HL-60 (cell line): Measurements from ENCODE around the gene ADPRHL1.

Source experiments
- DNase-seq, 2 experiments: peaks; one replicate each; pipeline ENCODE4 v3.0.0-alpha.2; 2010 to 2020; ENCODE audit warnings: low read depth in 1 of 2, low spot score in 1 of 2
- H3K27ac ChIP-seq: fragments of 250-450 bp; sonication (Bioruptor Pico); replicated peaks from 2 replicates; pipeline ENCODE4 v1.5.1; 2020; ENCODE audit warnings: mild to moderate bottlenecking, moderate library complexity
- H3K27me3 ChIP-seq: fragments of 250-450 bp; sonication (Bioruptor Pico); 2 replicates; pipeline ENCODE4 v1.5.1; 2021; ENCODE audit warnings: mild to moderate bottlenecking, moderate library complexity; ENCODE audit not compliant: insufficient read depth, poor library complexity, severe bottlenecking
- H3K4me3 ChIP-seq: replicated peaks from 2 replicates; pipeline ENCODE4 v1.5.1; 2011; ENCODE audit warnings: mild to moderate bottlenecking, control low read depth, low read length; ENCODE audit not compliant: insufficient read depth
- GABPA ChIP-seq: IDR thresholded peaks from 2 replicates; pipeline ENCODE4 v1.6.1; 2012; ENCODE audit warnings: low read depth
- POLR2AphosphoS5 ChIP-seq: IDR thresholded peaks from 2 replicates; pipeline ENCODE4 v1.6.1; 2012; ENCODE audit warnings: low read depth
- SPI1 ChIP-seq: IDR thresholded peaks from 2 replicates; pipeline ENCODE4 v1.6.1; 2012; ENCODE audit warnings: low read depth, mild to moderate bottlenecking, borderline replicate concordance
- TF ChIP-seq, protein P1 (sequence below): IDR thresholded peaks from 2 replicates; pipeline ENCODE4 v1.6.1; 2012; ENCODE audit warnings: low read depth; ENCODE audit not compliant: insufficient replicate concordance
- TF ChIP-seq, protein P2 (sequence below): IDR thresholded peaks from one replicate; pipeline ENCODE4 v1.5.1; 2011; ENCODE audit warnings: low read length, control low read depth, inconsistent platforms; ENCODE audit not compliant: insufficient read depth

Gene ADPRHL1

DNA sequence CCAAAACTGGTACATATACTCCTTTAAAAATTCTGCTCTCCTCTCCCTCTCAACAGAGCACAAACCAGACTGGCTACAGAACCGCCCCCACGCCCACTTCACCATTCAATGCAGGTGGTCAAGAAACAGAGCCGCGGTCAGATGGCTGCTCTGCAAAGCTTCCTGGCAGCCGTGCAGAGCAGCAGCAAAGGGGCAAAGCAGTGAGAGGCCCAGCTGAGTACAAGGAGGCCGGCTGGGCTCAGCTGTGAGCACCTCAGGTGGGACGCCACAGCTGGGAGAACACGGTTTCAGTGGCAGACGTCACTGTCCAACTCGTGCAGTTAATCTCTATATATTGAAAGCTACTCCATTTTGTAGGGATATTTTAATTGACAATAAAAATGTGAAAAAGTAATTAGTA lies 97.7 kb downstream of the ADPRHL1 start:
- TF ChIP-seq SPI1 (no peak), POLR2AphosphoS5 (no peak), GABPA (no peak)
- TF ChIP-seq, protein P1, sequence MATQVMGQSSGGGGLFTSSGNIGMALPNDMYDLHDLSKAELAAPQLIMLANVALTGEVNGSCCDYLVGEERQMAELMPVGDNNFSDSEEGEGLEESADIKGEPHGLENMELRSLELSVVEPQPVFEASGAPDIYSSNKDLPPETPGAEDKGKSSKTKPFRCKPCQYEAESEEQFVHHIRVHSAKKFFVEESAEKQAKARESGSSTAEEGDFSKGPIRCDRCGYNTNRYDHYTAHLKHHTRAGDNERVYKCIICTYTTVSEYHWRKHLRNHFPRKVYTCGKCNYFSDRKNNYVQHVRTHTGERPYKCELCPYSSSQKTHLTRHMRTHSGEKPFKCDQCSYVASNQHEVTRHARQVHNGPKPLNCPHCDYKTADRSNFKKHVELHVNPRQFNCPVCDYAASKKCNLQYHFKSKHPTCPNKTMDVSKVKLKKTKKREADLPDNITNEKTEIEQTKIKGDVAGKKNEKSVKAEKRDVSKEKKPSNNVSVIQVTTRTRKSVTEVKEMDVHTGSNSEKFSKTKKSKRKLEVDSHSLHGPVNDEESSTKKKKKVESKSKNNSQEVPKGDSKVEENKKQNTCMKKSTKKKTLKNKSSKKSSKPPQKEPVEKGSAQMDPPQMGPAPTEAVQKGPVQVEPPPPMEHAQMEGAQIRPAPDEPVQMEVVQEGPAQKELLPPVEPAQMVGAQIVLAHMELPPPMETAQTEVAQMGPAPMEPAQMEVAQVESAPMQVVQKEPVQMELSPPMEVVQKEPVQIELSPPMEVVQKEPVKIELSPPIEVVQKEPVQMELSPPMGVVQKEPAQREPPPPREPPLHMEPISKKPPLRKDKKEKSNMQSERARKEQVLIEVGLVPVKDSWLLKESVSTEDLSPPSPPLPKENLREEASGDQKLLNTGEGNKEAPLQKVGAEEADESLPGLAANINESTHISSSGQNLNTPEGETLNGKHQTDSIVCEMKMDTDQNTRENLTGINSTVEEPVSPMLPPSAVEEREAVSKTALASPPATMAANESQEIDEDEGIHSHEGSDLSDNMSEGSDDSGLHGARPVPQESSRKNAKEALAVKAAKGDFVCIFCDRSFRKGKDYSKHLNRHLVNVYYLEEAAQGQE, result no peak
- TF ChIP-seq, protein P2, sequence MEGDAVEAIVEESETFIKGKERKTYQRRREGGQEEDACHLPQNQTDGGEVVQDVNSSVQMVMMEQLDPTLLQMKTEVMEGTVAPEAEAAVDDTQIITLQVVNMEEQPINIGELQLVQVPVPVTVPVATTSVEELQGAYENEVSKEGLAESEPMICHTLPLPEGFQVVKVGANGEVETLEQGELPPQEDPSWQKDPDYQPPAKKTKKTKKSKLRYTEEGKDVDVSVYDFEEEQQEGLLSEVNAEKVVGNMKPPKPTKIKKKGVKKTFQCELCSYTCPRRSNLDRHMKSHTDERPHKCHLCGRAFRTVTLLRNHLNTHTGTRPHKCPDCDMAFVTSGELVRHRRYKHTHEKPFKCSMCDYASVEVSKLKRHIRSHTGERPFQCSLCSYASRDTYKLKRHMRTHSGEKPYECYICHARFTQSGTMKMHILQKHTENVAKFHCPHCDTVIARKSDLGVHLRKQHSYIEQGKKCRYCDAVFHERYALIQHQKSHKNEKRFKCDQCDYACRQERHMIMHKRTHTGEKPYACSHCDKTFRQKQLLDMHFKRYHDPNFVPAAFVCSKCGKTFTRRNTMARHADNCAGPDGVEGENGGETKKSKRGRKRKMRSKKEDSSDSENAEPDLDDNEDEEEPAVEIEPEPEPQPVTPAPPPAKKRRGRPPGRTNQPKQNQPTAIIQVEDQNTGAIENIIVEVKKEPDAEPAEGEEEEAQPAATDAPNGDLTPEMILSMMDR, result no peak
- Histone ChIP-seq H3K27ac (no peak overlapping the region), H3K4me3 (no peak overlapping the region), H3K27me3 (peaks cover 24% of the 10 kb centered on the region)
- no peak for DNase-seq

DNA sequence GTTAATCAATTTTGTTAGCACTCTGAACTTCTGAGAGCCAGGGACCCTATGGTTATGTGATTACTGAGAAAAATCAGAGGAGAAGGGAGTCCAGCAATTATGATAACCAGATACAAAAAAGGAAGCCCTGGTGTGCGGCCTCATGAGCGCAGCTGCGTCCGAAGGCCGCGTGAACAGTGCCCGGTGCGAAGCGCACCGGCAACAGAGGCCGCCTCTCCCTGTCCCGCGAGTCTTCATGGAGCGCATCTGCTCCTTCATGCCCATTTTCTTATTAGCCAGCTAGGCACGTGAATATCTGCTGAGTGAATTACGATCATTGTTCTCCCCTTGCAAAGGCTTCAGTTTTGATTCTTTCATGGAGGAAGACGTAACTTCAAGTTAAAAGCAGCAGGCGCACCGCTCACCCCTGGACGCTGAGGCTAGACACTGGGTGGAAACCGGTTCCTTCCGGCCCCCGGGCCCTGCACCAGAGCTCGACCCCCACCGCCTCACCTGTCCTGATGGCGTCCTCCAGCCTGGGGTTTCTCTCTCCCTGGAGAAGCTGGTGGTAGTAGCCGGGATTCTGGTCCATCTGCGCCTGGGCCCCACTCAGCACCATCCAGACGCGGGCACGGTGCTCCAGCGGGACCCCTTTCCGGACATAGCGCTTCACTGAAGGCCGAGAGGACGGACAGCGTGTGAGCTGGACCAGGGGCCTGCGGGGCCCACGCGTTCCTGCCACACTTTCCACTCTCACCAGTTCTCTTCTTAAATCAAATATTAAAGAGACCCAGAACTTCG lies 98.3 kb downstream of the ADPRHL1 start:
- no peak overlapping the region for H3K4me3 ChIP-seq
- peaks cover 18% of the 10 kb centered on the region for H3K27me3 ChIP-seq
- no peak for DNase-seq
- H3K27ac ChIP-seq, result no peak overlapping the region
- TF ChIP-seq POLR2AphosphoS5, result no peak
- TF ChIP-seq, protein P2, result no peak
- TF ChIP-seq GABPA, result no peak
- TF ChIP-seq, protein P1, result no peak
- TF ChIP-seq SPI1, result no peak

DNA sequence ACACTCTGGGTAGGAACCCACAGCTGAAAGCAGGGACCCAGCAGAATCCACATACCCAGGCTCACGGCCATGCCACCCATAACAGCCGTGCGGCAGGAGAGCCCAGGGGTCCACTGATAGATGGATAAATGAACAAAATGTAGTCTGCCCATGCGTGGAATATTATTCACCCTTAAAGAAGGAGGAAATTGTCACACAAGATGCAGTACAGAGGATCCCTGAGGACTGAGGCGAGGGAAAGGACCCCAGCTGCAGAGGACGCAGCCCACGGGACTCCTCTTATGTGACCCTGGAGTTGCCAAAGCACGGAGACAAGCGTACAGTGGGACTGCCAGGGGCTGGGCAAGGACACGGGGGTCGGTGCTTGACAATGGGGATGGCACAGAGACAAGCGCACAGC lies 100.0 kb downstream of the ADPRHL1 start:
- peaks cover 9% of the 10 kb centered on the region for H3K27me3 ChIP-seq
- no peak overlapping the region for H3K4me3 ChIP-seq
- no peak for DNase-seq
- H3K27ac ChIP-seq, result no peak overlapping the region
- TF ChIP-seq, protein P2, result no peak
- TF ChIP-seq POLR2AphosphoS5 (no peak), GABPA (no peak), SPI1 (no peak)
- TF ChIP-seq, protein P1, result no peak
